Glomerular endothelial cell (primary cell): ENCODE measurements around the gene XIRP2. TPM values are rescaled to one million over a fixed set of nuclear protein-coding genes. Genes with fewer than 3 reads are reported as not detected.

Experiments used
- DNase-seq: peaks from one replicate; pipeline ENCODE4 v3.0.0-alpha.2; 2011; ENCODE audit warnings: low read depth, low spot score; ENCODE audit errors: extremely low read depth
- total RNA-seq: library from RNA; depleted of rRNA; stranded (reverse); fragments of >200 nt; gene quantifications from 2 replicates; pipeline ENCODE4 v1.2.3, GENCODE V29; 2015

The XIRP2 gene
- total RNA-seq, 1 donor from 2014 or later = 2.8 TPM

DNA sequence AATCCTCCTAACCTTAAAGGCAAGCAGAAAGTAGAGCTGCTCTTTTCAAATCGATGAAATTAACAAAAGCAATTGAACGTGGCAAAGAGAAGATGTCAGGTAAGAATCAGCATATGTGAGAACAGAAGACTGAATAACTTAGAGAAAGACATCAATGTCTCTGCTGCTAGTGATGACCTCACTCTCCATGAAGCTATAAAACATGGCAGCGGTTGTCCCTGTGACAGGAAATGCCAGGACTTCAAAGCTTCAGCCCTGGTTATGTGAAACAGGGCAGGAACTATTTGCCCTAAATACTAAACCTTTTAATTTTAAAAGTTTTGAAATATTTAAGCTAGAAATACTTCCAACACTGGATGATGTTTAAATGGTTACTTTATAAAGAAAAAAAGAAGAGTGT is 383.7 kb downstream of the XIRP2 start:
- DNase-seq = no peak

GRCh38 chr2:167275046-167275445 is 386.8 kb downstream of the XIRP2 start:
- no peak for DNase-seq

DNA sequence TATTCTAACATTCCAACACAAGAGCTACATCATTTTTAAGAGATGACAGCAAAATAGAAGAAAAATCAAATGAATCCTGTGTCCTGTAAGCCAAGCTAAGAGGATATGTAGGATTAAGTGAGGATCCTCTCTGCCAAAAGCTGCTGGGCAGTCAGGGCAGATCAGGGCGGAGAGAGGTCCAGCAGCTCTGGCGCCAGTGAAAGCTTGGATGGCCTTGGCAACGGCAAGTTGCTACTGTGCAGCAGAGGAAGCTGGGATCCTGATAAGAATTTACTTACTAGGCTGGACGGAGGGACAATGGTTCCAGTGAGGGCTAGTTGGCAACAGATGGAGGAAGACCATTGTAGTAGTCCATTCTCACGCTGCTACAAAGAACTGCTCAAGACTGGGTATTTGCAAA is 391.5 kb downstream of the XIRP2 start:
- no peak for DNase-seq

- no peak for DNase-seq
These were observed 398.9 kb downstream of the XIRP2 start for GRCh38 chr2:167287212-167287611.

DNA sequence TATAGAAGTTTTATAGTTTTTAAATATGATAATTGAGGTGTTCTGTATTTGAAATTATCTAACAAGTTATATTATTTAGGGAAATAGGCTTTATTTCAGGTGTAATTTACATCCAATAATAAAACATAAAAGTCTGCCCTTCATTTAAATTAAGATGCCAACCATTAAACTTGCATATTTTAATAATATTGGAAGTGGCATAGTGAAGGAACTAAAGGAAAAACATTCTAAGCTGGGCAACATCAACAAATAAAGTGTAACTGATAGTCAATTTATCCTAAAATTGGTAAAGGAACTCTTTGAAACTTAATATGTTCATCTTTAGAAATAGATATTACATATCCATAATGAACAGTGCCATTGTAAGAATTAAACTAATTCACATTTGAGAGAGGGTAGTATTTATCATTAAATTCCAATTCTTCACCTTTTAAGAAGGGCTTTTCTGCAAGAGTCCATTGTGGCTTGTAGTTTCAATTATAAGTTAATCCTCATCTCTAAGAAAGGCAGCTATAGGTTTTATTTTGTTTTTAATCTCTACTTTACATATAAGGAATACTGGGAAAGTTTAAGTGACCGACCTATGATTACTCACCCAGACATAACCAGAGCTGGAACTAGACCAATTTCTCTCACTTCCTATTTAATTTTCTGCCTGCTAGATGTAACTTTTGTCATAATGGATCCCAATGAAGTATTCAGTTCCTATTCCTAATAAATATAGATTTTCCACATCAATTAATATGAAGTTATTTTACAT is 401.6 kb downstream of the XIRP2 start:
- no peak for DNase-seq

DNA sequence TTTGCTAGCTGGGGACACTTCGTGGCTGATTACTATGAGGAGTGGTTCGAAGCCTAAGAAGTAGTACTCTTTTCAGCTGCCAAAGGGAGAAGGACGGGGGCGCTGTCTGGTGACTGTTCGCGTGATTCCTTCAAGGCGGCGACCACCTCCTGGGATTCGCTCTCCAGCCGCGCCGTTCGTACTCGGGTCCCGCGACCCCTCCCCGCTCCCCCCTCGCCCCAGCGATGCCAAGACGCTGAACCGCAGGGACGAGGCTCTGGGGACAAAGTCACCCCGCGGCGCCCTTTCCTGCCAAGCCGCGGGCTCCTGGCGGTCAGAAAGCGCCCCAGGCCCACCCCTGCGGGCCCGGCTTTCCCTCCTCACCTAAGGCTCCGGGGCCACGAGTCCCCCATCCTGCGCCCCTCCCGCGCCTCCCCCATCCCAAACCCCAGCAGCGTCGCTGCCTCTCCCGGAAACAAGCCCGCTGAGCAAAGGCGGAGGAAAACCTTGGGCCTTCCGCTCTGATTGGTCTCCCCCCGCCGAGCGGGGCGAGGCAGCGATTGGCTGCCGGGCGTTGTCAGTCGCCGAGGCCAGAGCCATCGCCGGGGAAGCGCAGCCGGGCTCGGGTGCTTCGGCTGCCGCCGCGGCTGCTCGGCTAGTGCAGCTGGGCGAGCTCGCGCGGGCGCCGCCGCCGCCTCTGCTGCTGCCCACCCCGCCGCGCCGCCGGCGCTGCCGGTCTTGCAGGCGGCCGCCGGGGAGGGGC is 404.3 kb downstream of the XIRP2 start, which contains the start of gene B3GALT1:
Gene B3GALT1, plus strand, starts transcription at position 572 of the 742 bp plus-strand sequence.
- DNase-seq = peak; percentile 27

DNA sequence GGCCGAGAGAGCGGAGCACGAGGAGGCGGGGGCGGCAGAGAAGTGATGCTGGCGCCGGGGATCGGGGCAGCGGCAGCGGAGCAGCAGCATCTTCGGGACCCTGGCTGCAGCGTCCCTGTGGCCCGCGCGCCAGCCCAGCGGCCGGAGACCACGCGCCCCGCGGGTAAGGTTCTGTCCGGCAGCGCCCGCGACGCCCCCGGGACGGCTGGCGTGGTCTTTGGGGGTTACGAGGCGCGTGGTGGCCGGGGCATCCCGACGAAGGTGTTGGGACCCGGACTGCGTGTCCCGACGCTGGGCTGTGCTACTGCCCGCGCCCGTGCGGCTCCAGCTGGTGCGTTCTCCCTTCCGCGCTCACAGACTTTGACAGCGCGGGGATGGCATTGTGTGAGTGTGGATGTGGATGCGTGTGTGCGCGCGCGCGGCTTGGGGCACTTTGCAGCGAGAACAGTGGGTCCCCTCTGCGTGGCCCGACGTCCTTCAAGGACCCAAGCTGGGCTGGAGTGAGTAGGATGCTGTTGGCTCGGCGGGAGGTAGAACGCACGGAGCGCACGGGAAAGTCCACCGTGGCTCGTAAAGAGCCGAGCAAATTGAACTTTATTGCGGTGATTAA is 405.0 kb downstream of the XIRP2 start:
- DNase-seq = no peak

- DNase-seq = no peak
These were observed 405.9 kb downstream of the XIRP2 start for GRCh38 chr2:167293943-167294775.

- DNase-seq = peak; percentile 10
These were observed 406.5 kb downstream of the XIRP2 start for GRCh38 chr2:167294776-167295140.

GRCh38 chr2:167297292-167297691 is 409.0 kb downstream of the XIRP2 start:
- DNase-seq = no peak

DNA sequence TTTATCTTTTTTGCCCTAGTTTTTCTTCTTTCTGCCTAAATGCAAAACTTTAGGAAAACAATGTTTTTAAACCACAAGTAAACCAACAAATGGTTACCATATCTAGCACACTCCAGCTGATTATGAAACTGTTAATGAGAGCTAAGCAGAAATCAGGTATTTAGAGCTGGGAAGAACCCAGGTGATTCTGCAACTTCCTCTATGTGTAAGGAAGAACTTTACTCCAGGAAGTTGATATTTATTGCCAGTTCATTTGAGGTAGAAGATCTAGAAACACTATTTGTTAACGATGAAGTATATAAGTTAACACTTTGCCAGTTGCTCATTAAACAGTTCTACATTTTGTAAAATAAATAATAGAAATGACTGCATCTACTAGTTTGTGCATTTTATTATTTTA is 409.7 kb downstream of the XIRP2 start:
- no peak for DNase-seq
